Stimulated activated CD4-positive, alpha-beta T cell treated with anti-CD3 and anti-CD28 coated beads, Interleukin-1b, Interleukin-23, amount 100 ng/mL, for 1 hour (primary cell): ENCODE measurements around the gene CASZ1.

ENCODE experiments used
- DNase-seq, 2 donors: peaks; one replicate each; pipeline ENCODE4 v3.0.0-alpha.2; 2020; ENCODE audit warnings: low read depth in 2 of 2

Gene CASZ1

DNA sequence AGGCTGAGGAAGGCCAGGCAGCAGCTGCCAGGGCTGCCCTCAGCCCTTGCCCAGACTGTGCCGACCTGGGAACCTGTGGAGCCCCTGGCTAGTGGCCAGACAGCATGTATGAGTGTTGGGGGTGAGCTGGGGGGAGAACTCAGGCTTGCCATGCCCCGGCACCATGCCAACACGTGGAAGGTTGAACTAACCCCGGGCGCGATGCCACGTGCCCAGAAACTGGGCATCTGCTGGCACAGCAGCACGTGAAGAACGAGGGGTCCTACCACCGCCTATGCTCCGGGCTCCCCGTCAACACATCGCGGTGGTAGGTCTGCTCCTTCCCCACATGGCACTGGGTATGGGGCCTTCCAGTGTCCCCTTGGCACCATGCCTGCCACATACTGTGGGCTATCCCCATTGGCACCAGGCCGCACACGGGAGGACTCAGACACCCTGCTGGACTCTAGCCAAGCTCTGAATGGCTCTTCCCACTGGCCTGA lies 68.7 kb downstream of the CASZ1 start:
- no peak for DNase-seq

DNA sequence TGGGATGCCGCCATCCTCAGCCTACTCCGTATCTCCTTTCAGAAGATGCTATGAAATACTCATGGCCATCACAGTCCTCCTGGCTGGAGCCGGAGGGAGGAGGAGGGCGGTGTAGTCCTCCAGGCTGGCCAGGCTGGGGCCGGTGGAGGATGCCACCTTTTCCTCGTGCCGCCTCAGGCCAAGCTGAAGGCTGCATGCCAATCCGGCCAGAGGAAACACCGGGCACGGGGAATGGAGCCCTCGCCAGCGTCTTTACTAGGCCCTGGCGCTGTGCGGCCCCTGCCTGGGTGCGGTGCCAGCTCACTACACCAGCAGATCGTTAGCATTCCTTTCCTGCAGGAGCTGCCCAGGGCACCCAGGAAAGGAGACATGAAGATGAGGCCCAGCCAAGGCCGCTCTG lies 70.1 kb downstream of the CASZ1 start:
- DNase-seq, result no peak

DNA sequence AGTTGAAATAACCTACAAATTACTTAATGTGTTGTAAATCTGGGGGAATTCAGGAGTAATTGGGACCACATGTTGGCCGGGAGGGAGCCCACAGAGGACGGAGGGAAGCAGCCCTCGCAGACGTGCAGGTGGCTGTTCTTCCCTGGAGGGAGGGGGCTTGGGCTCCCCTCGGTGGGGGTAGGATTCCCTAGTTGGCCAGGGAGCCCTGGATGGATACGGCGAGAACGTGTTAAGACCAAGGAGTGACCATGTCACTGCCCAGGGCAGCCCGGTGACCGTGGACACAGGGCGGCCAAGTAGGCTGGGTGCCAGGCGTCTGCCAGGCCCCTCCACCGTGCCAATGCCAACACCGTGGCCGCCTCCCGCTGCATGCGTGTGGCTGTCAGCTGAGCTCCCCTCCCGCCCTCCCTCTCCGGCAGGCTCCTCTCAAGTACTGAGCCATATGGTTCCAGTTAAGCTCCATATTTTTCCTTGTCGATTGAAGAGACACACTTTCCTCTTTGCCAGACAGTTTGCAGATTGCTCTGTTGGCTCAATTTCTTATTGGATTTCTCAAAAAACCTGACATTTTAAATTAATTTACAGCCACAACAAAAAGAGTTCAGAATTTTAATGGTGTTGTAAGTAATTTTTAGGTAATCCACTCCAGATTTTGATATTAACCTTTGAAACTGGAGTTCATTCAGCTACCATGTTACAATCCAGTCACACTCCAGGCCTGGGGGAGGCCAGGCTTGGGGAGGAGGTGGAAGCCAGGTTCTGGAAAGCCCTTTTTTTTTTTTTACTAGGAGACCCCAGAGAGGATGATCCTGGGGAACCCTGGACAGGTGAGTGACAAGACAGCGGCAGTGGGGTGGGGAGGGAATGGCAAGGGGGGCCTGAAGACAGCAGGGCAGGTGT lies 71.2 kb downstream of the CASZ1 start:
- no peak for DNase-seq

DNA sequence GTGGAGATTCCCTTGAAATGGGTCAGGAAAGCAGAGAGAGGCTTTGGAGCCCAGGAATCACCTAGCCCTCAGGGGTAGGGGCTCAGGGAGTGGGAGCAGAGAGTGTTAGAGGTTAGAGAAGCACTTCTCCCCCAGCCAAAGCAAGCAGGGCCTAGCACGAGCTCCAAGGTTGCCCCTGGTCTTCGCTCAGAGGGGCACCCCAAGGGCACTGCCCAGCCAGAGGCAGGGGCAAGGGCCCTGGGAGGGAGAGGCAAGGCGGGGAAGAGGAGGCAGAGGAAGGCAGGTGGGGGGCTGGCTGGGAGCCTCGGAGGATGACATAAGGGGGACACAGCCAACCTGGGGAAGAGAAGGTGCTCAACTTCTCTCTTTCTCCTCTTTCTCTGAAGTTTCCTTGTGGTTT lies 71.9 kb downstream of the CASZ1 start:
- no peak for DNase-seq

DNA sequence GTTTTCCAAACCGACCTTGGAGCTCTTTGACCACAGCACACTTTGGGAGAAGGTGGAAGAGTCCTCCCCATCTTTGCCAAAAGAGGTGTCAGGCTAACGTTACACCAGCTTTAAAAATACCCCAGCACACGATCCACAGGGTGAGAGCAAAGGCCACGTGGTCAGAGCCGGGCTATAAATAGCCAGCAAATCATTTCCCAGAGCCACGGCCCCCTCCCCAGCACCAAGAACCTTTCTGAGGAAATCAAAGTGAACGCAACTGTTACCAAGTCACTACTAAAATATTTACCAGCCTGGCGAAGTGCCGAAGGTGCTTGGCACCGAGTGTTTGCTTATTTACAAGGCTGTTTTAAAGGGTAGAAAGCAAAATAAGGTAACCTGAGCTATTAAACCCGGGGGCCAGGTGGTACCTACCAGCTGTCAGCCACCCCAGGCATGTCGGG lies 72.4 kb downstream of the CASZ1 start:
- DNase-seq, result no peak

DNA sequence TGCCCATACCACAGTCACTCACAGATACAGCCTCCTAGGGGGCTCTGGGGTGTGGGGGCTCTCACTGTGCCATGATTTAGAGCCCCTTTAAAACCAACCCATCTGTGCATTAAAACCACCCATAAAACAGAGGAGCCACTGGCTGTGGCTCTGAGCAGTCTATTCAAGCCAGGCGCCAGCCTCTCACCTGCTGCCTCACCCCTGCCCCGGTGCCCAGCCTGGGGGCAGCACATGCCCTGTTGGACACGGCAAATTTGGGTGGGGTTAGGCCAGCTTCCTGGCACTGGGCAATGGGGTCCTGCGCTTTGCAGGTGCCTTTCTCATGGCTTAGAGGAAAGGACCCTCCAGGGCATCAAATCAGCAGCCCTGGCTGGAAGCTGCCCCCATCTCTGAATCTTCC lies 73.1 kb downstream of the CASZ1 start:
- no peak for DNase-seq

DNA sequence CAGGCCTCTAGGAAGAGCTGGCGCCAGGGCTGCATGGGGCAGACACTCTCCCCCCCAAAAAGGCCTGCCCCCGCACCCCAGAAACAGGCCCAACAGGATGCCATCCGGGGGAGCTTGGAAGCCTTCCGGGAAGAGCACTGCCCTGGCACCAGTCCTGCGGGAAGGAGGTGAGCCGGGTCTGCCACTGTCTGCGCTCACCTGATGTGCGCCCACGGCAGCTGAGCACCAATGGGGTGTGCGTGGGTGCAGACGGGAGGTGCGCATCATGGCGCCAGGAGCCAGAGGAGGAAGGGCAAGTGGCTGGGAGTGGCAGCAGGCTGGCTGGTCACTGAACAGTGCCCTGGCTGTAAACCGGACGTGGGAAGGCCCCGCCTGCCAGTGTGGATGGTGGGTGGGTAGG lies 73.6 kb downstream of the CASZ1 start:
- no peak for DNase-seq

DNA sequence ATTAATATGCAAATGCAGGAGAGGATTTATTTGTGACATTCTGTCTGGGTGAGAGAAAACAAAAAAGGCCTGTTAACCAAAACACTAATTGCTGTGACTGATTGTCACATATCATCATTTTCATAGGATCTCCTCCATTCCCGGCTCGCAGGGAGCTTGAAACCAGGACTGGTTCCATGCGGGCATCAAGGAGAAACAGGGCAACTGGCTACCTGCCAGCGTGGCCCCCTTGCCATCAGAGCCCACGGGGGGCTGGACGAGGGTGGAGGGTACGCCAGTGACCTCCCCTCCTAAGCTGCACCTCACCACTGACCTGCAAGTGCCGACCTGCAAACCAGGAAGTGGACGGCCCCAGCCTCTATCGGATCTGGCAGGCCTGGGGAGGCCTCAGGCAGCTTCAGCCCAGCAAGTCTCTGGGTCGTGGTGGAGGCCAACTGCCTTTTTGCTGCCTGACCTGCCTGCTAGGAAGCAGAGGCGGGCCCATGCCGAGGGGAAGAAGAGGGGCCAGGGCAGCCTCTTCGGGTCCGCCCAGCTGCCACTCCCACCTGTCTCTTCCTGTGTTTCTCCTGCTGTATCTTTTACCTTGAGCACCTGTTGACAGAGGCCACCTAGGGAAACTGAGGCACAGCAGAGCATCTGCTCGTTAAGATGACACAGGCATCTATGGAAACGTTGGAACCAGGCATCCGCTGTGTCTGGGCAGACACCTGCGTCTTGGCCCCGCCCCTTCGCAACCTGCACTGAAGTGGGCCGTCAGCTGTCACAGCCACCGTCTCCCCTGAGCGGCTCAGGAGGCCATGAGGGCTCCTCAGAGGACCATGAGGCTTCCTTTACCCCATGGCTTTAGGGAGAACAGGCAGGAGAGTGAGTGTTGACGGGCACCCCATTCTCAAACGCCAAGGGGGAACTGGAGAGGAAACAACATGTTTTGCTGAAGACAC lies 74.8 kb downstream of the CASZ1 start:
- DNase-seq, result no peak

DNA sequence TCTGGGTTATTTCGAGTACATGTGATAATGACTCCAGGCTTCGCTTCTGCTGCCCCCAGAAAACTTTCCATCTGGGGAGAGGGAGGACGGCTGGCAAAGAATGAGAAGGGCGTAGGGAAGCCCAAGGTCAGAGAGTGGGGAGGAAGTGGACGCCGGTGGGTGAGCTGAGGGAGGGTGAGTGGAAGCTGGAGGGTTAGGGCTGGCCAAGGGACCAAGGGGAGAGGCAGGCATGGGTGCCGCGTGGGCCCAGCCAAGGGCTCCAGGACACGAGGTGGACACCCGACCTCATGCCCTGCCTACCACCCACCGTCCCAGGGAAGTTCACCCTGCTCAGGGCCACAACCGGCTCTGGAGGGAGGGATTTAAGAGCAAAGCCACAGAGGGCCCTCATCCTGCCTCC lies 75.8 kb downstream of the CASZ1 start:
- no peak for DNase-seq

DNA sequence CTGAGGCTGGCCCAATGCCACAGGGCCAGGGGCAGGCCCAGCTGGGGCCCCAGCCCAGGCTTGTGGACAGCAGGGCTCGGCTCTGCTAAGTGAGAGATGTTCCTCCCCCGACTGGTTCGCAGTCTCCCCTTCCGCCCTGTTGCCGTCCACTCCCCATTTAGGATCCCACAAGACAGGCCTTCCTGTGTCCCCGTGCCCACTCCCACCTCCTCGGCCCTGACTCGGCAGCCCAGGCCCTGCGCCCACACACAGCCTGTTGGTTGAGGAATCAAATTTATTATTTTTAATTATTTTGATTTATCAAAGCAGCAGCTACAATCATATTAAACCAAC lies 78.4 kb downstream of the CASZ1 start:
- no peak for DNase-seq

DNA sequence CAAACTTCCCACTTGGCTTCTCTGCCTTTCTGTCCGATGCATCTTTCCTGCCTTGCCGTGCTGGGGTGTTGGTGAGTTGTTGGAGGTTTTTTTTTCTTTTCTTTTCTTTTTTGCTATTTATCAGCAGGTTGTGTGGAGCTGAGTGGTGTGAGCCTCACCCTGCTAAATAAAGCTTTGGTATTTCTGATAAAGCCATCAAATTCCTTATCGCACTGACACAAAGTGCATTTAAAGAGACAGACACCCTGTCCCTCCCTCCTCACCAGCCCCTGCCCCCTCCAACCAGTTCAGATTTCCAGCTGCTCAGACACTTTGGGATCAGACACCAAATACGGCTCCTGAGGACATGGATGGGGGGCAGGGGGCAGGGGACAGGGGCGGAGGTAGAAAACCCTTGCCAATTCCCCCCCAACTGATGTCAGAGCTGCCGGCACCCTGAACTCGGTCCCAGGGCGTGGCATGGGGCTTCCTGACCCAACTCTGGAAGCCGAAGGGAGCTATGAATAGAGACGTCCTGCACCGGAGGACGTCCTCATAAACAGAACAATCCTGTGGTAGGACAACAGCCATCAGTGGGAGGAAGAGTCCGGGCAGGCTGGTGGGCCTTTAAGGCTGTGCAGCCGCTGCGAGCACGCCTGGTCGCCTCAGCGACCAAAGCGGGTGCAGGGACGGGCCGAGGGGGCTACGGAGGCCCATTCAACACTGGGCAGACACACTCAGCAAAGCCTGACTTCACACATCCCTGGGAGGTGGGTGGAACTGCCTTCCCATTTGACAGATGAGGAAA lies 79.0 kb downstream of the CASZ1 start:
- DNase-seq, result no peak

DNA sequence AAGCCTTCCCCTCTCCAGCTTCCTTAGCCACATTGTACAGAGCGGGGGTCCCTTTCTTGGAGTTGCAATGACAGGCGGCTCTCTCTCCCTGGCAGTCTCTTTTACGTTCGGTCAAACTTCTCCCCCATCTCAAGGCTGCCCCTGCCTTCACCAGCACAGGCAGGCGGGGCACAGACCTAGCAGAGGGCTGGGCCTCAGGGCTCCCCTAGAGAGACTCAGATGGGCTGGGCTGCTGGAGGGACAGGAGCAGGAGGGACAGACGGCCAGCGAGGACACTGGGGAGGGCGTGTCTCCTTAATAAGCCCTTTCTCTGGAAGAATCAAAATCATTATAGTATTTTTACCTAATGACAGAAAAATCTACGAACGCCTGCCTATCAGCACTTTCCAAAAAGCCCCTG lies 79.6 kb downstream of the CASZ1 start:
- no peak for DNase-seq

DNA sequence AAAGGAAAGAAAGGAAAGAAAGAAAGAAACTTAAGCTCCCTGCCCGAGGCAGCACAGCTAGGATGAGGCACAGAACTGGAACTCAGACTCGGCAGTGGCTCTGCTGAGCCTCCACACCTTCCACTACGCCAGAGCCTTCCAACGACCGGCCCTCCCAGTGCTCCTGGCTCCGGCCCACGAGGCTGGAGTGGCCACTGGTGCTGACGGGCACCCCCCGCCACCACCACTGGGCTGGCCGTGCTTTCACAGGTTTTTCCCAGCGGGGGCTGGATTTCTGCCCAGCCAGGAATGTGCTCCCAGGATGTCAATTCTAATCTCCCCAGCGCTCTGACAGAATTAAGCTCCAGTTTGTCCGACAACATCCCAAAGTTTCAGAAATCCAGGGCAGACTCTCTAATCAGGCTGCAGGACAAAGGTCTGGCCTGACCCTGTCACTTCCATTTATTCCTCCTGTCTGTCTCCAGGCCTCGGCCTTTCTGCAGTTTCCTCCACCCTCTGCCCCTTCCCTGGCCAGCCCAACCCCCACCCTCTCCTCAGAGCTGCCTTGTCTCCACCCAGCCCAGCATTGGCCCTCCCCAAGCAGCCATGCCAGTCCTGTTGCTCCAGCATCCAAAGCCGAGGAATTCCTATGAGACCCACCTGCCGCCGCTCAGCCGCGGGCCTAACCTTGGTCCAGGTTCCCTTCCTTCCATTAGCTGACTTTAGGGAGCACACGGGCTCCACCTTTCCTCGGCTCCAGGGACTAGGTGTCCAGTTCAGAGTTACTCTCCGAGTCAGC lies 81.9 kb downstream of the CASZ1 start:
- no peak for DNase-seq

DNA sequence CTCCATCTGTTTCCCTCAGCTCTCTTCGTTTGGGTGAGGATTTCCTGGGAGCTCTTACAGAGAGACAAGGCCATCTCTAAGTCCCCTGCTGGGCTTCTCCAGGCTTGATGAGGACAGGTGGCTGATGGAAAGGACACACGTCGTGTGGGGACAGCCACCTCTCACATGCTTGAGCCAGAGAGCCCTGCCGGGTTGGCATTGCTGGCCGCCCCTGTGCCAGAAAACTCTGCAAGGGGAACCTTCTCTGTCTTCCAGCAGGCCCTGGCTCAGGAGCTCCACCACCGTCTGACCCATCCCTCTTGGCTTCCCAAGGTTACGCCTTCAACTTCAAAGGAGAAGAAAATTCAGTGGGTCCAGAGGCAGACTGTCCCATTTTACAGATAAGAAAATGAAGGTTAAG lies 82.8 kb downstream of the CASZ1 start:
- no peak for DNase-seq

DNA sequence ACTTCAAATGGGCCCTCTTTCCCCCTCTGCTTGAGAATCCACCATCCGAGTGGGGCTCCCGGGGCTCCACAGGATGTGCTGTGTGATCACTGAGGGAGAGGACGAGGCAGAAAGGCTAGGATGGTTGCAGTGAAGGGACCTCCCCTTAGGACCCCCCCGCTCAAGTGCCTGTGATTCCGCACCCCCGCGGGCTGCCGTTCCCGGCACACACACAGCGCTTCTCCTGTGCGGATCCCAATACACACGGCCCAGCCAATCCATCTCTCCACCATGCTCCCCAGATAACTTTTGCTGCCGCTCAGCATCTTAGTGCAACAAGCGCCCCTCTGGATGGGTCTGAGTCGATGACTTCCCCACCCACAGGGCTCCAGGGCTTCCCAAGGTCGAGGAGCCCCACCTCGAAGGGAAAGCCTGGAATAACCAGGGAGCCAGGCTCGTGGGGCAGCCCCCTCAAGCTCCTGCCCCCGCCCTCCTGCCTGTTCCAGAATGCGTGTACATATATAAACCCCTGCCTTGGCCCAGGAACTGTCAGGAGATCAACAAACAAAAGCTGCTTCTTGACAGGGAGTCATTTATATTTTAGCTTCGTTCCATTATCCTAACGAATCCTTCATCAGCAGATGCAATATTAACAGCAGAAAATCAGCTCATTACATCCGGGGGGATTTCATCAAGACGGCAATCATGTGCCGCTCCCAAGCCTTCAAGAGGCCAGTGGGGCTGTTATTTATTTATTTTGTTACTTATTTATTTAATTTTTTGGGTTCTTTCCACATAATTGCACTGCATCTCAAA lies 83.7 kb downstream of the CASZ1 start:
- no peak for DNase-seq

DNA sequence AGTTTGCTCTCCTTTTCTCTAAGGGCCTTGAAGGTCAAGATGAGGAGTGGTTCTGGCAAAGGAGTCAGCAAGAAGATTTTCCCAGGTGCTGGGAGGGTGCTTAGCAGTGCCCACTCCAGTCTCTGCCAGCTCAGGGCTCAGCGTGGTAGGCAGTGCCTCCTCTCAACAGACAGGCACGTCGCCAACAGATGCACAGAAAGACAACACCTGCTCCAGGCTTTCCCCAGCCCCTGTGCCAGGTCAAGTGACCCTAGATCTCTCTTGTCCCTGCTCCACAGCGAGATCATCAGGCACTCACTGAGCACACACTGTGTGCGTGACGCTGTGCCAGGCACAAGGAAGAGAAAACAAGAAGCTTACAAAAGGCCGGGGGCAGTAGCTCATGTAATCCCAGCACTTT lies 86.0 kb downstream of the CASZ1 start:
- DNase-seq, result no peak

DNA sequence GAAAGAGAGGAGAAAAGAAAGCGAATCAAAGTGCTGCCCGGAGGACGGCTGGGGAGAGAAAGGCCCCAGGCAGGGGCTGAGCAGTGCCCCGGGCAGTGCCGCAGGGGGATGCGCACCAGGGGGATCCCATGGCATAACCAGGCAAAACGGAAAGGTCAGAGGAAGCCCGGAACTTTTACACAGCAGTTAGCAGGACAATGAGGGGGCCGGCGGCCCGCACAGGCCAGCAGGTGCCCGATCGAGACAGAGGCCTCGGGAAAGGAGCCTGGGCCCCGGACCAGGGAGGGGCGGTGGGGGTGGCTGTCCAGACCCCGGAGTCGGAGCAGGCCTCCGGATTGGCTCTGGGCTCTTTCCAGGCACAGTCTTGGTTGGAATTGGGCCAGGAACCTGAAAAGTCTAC lies 86.8 kb downstream of the CASZ1 start:
- DNase-seq, result no peak

DNA sequence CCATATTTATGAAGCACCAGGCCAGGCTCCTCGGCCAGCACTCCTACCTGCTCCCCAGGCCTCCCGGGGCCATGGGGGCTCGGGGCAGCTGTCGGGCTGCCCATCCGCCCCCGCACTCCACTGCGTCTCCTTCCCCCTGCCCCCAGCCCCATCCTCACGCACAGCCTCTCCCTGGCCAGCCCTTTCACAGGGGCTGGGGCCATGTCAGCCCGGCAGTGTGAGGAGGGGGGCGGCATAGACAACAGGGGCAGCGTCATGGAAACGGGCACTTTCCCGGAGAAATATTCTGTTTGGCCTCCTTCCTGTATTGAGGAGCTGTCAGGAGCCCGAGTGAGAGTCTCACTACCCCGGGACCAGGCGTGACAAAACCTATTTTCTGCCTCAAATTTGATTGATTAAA lies 87.3 kb downstream of the CASZ1 start:
- DNase-seq, result no peak

DNA sequence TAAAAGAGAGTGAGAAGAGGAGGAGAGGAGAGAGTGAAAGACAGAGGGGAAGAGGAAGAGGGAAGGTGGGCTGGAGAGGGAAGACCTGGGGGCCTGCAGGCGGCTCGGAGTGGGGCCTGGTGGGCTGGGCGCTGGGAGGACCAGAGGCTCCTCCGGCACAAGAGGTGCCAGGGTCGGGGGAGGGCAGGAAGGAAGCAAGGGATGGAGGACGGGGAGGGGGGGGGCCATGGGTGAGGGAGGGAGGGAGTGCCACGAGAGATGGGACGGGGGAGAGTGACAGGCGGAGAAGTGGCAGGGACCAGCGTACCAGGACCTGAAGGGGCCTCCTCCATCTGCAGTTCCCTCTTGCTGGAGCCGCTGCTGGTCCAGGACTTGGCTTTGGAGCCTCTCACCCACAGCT lies 87.7 kb downstream of the CASZ1 start:
- no peak for DNase-seq

DNA sequence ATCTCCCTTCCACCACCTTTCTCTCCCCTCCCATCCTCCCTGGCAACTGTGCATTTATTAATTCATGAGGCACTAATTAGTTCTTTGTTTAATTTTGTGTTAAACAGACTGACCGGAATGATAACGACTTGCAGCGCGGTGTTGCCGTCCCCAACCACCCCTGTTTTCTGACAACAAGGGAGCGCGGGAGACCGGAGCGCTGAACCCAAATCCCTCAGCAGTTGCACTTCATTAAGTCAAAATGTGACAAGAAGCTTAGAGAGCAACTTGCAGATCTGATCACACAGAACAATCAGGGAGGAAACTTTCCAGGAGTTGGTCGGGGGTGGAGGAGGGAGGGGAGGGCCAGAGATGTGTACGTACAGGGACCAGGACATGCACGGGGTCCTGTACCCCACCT lies 89.2 kb downstream of the CASZ1 start:
- no peak for DNase-seq
